Testis (tissue), 5 donors: Measurements from ENCODE around the gene SLC18B1. TPM values are rescaled to one million over a fixed set of nuclear protein-coding genes. Genes with fewer than 3 reads are reported as not detected.

Experiments
- DNase-seq: peaks from one replicate; pipeline ENCODE4 v3.0.0-alpha.2; 2019
- H3K27ac ChIP-seq, 2 donors: fragments of 200-600 bp; sonication (generic); one replicate each; pipeline ENCODE4 v1.5.1; 2019
- H3K27me3 ChIP-seq: fragments of 200-600 bp; sonication (generic); one replicate; pipeline ENCODE4 v1.5.1; 2019
- H3K36me3 ChIP-seq: fragments of 200-600 bp; sonication (generic); one replicate; pipeline ENCODE4 v1.5.1; 2017; ENCODE audit warnings: low read depth; ENCODE audit errors: missing control alignments
- H3K4me1 ChIP-seq: fragments of 200-600 bp; sonication (generic); one replicate; pipeline ENCODE4 v1.5.1; 2019
- H3K4me3 ChIP-seq, 2 donors: fragments of 200-600 bp; sonication (generic); one replicate each; pipeline ENCODE4 v1.5.1; 2017 to 2019
- H3K9me3 ChIP-seq: fragments of 200-600 bp; sonication (generic); one replicate; pipeline ENCODE4 v1.5.1; 2017
- POLR2A ChIP-seq: fragments of 450-650 bp; IDR thresholded peaks from one replicate; pipeline ENCODE4 v1.6.1; 2017; ENCODE audit warnings: antibody characterized with exemption, mild to moderate bottlenecking, moderate library complexity
- WGBS, 2 donors: methylation state at CpG; one replicate each; pipeline ENCODE4 v1.1.5; 2018; 5-methylcytosine and 5-hydroxymethylcytosine counted together
- intact Hi-C: fragments of 100-400 bp; cut with DNase I; formaldehyde crosslinking; loops from one replicate; pipeline ENCODE4 v1.15.1; 2023; ENCODE audit warnings: low total_unique reads
- long read RNA-seq, 2 donors: transcript quantifications; one replicate each; lab custom pipeline, GENCODE V29; 2026
- polyA plus RNA-seq: library from polyadenylated mRNA; stranded (reverse); fragments of 350-450 nt; fragmentation: Illumina TruSeq; extraction: RNeasy Lipid Tissue Mini Kit (QIAGEN cat#74804); gene quantifications from one replicate; pipeline ENCODE4 v1.2.3, GENCODE V29; 2014; ENCODE audit warnings: low read depth, low replicate concordance; ENCODE audit not compliant: insufficient read depth
- total RNA-seq, 2 donors: library from RNA; depleted of rRNA; stranded (reverse); fragments of >200 nt; gene quantifications; one replicate each; pipeline ENCODE4 v1.2.3, GENCODE V29; 2016
- TF ChIP-seq, protein P1 (sequence below), 3 experiments: fragments of 450-650 bp in 2 of 3; fragments of 200-600 bp in 1 of 3; sonication (generic) in 1 of 3; IDR thresholded peaks; one replicate each; pipeline ENCODE4 v1.5.1; 2016 to 2019; ENCODE audit warnings: antibody characterized with exemption in 3 of 3, mild to moderate bottlenecking in 2 of 3, moderate library complexity in 1 of 3

Gene SLC18B1
- total RNA-seq (1 to 10 TPM; 2.4 to 3.6 TPM), polyA plus RNA-seq (7.5 TPM)
- long read RNA-seq, donor 1, partial matches to known transcripts: 9 of 10 reads
- long read RNA-seq, donor 1, other reads (novel, unspliced or antisense): 0 of 10 reads
- long read RNA-seq, donor 2, partial matches to known transcripts: 0 of 4 reads
- long read RNA-seq, donor 2, other reads (novel, unspliced or antisense): 0 of 4 reads

DNA sequence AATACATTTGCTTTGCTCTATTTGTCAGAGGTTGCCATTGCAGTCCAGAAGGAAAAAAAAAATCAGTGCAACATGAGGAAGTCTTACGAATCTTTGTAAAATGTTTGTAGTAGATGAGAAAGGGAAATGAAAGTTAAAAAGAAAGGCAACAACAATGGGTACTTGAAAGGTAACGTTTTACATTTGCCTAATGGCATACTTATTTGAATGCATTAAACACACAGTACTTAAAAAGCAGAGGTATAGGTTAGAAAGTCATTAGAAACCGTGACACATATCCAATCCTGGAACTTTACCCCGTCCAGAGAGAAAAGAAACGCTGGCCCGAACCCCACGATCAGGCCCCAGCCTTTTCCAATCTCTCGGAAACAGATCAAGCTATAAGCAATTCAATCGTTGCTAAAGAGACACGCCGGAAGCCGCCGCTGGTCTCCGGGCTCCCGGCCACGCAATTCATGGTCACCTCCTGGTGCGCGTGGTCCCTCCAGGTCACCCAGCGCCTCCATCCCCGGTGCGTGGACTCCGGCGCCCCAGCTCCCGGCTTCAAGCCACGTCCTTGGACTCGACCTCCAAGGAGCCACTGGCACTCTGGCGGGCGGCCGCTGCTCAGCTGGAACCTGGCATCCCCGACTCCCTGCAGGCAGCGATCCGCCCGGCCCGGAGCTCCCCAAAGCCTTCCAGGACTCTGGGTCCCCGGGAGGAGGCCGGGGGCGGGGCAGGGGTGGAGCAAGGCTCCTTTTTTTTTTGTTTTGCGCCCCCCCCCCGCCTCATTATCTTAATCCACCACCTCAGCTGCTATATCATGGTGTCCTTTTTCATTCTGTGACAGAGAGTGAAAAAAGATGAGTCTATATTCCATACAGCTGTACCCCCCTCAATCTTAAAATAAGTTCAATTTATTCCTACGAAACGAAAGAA, at the start of gene SLC18B1:
SLC18B1 (minus strand) TSS at position 687 of the 918 bp plus-strand sequence; CDS start at position 506, 181 bp downstream.
- no peaks in the 10 kb centered on the region for H3K27me3 ChIP-seq
- peak within 1 kb of the TSS; percentile 61 to 83 for H3K27ac ChIP-seq
- no peaks in the 10 kb centered on the region for H3K9me3 ChIP-seq
- 0 to 1% methylated on average over 34 to 41 of the region's 41 CpGs for WGBS, 2 donors
- H3K36me3 ChIP-seq: no peaks in the 10 kb centered on the region
- H3K4me3 ChIP-seq: peak within 1 kb of the TSS; percentile 68 to 87
- TF ChIP-seq, protein P1, sequence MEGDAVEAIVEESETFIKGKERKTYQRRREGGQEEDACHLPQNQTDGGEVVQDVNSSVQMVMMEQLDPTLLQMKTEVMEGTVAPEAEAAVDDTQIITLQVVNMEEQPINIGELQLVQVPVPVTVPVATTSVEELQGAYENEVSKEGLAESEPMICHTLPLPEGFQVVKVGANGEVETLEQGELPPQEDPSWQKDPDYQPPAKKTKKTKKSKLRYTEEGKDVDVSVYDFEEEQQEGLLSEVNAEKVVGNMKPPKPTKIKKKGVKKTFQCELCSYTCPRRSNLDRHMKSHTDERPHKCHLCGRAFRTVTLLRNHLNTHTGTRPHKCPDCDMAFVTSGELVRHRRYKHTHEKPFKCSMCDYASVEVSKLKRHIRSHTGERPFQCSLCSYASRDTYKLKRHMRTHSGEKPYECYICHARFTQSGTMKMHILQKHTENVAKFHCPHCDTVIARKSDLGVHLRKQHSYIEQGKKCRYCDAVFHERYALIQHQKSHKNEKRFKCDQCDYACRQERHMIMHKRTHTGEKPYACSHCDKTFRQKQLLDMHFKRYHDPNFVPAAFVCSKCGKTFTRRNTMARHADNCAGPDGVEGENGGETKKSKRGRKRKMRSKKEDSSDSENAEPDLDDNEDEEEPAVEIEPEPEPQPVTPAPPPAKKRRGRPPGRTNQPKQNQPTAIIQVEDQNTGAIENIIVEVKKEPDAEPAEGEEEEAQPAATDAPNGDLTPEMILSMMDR (IDR thresholded peaks at IDR 0.05): no peak
- TF ChIP-seq POLR2A: no peak
- H3K4me1 ChIP-seq: no peaks in the 10 kb centered on the region
- intact Hi-C loops: no loop called here
- DNase-seq: peak; percentile 58

DNA sequence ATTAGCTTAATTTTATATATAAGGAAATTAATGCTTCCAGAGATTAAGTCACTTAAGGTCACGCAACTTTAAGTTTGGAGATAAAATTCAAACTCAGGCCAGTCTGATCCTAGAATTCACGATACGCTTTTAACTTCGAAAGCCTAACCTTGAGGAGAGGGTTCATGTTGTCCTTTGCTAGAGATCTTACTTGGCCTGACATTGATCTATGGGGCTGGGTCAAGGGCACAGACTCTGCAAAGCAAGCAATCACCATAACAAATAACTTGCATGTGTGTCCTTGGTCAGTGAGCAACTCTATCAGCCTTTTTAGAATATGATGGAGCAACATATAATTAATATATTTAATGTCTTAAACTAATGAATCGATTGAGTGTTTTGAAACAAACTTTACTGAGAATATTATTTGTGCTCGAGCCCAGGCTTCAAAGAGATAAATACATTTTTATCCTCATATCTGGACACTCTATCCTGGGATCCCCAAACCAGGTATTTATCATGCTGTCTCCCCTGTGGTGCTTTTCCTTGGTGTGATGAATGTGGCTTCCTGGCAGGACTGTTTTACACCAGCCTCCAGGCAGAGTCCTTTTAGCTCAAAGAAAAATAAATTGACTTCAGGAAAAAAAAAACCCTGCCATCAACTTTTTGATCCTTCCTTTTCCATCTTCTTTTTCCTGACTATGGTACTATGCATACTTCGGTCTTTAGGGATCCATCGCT, 45.0 kb upstream of the SLC18B1 start:
- intact Hi-C loops: no loop called here
- TF ChIP-seq, protein P1 (IDR thresholded peaks at IDR 0.05): no peak
- no peak for TF ChIP-seq POLR2A
- no peaks in the 10 kb centered on the region for H3K27me3 ChIP-seq
- no peak overlapping the region for H3K4me3 ChIP-seq
- 53 to 70% methylated on average over 8 of the region's 8 CpGs for WGBS, 2 donors
- H3K9me3 ChIP-seq: no peaks in the 10 kb centered on the region
- no peaks in the 10 kb centered on the region for H3K36me3 ChIP-seq
- DNase-seq: no peak
- no peak overlapping the region for H3K27ac ChIP-seq
- H3K4me1 ChIP-seq: no peaks in the 10 kb centered on the region

DNA sequence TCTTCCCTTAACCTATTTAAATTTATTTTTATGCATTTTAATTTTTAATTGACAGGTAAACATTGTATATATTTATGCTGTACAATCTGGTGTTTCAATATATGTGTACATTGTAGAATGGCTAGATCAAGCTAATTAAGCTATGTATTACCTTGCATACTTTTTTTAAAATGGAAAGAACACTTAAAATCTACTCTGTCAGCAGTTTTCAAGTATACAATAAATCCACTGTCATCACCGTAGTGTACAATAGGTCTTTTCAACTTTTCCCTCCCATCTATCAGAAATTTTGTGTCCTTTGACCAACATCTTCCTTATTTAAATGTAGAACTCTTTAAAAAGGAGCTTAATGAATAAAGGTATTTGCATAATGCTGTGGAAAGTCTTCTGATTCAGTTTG, 43.5 kb upstream of the SLC18B1 start:
- DNase-seq: no peak
- no peak overlapping the region for H3K27ac ChIP-seq
- intact Hi-C loops: no loop called here
- no peaks in the 10 kb centered on the region for H3K9me3 ChIP-seq
- TF ChIP-seq, protein P1 (IDR thresholded peaks at IDR 0.05): no peak
- no peak for TF ChIP-seq POLR2A
- 52 to 71% methylated on average over 1 of the region's 1 CpG for WGBS, 2 donors
- no peaks in the 10 kb centered on the region for H3K27me3 ChIP-seq
- H3K36me3 ChIP-seq: no peaks in the 10 kb centered on the region
- H3K4me1 ChIP-seq: no peaks in the 10 kb centered on the region
- no peak overlapping the region for H3K4me3 ChIP-seq

DNA sequence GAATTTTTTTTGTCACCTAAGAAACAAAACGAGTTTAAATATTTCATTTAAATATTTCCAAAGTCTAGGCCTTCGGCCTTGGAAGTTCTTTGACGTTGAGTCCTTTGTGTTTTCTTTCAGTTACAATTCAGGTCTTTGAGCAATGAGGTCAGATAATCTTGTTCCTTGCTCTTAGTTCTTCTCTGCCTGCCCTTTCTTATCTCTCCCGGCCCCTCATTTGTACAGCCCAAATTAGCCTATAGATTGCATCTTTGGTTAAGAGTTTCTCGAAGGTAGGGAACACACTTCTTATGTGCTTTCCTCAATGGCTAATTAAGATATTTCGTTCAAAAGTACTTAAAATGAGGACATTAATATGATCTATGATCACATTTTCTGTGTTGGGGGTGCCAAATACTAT, 34.5 kb upstream of the SLC18B1 start:
- DNase-seq: no peak
- intact Hi-C loops: no loop called here
- 64 to 73% methylated on average over 6 of the region's 6 CpGs for WGBS, 2 donors

More for the DNA sequence above, 34.5 kb upstream of the SLC18B1 start:
- H3K4me1 ChIP-seq: no peaks in the 10 kb centered on the region
- no peak overlapping the region for H3K27ac ChIP-seq
- TF ChIP-seq, protein P1 (IDR thresholded peaks at IDR 0.05): no peak
- no peak for TF ChIP-seq POLR2A
- H3K27me3 ChIP-seq: no peaks in the 10 kb centered on the region
- no peaks in the 10 kb centered on the region for H3K36me3 ChIP-seq
- H3K4me3 ChIP-seq: no peak overlapping the region
- H3K9me3 ChIP-seq: no peaks in the 10 kb centered on the region
